Stimulated activated CD8-positive, alpha-beta memory T cell treated with anti-CD3 and anti-CD28 coated beads, Interleukin-15, amount 100 ng/mL, for 4 hours (primary cell): ENCODE data around the gene G6PD.
"Not testable (repeated sequence)": the region's sequence is repeated elsewhere in the genome, so short reads cannot be mapped to it uniquely, and the experiment has no call there.

Source experiments
- DNase-seq, 2 donors: peaks; one replicate each; pipeline ENCODE4 v3.0.0-alpha.2; 2020; ENCODE audit warnings: low read depth in 2 of 2

Gene G6PD

DNA sequence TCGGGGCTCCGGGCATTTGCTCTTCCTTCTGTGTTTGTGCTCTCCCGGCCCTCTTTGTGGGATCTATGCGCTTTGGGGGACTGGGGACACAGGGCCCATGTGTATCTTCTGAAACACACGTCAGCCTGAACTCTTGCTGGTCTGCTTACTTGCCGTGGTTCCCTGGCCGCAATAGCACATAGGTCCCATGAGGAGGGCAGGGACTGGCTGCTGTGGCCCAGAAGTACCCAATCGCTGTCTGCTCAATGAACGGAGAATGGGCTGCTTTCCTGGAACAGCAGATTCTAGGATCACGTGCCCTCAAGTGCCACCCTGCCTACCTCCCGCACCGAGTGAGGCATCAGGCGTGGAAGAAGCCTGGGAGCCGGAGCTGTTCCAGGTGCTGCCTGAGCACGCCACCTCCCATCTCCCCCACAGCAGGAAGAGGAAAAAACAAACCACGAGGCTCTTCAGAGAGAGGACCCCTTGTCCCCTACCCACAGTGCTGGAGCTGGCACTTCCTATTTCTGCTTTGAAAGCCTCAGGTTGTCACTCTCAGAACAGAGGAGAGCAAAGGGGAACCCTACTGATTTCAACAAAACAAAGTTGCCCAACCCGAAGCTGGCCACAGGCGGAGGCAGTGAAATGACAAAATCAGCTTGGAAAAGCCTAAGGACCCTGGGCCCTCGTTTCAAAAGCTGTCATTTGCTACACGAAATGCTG, 3.8 kb downstream of the G6PD start:
- no peak for DNase-seq

DNA sequence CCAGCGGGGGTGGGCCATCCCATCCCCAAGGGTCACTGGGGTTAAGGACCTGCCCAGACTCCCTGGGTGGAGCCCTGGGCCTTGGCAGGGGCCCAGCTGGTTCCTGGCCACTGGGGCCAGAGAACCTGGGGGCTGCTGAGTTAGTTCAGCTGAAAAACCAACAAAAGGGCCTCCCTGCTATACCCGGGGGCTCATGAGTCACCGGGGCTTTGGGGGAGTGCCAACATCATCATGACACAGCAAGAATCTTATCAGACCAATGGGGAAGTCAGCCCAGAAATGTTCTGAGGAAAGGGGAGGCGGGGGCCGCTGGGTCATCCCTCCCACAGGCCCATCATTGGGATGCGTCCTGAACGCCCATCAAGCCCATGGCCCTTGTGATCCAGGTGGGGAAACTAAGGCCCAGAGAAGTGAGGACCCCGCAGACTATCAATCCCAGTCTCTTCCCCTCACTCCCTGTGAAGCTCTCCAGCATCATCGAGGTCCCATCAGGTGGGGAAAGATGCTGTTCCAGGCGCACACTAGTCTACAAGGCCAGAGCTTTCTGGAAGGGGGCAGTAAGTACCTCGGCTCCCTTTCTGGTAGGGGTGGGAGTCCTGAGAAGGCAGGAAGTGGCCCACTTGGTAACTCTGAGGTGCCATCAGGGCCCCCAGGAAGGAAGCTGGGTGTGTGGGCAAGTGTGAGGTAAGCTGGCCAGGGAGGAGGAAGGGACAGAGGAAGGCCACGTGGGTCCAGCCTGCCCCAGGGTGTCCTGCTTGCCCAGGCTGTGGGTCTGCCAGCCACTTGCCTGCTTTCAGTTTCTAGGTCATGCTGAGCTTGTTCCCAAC, 4.5 kb downstream of the G6PD start:
- DNase-seq: peak; percentile 46 to 55

DNA sequence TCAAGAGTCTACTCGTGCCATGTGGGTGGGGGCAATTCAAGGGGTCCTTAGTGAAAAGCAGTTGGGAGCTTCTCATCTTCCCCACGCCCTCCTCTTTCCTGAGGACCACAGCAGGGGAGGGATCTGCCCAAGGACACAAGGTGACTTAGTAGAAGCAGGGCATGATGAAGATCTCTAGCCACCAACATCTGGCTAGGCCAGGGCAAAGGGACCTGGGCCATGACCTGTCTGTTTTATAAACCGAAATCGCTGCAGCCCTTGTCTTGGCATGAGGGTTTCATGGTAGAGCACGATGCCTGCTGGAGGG, 5.1 kb downstream of the G6PD start:
- DNase-seq: no peak

DNA sequence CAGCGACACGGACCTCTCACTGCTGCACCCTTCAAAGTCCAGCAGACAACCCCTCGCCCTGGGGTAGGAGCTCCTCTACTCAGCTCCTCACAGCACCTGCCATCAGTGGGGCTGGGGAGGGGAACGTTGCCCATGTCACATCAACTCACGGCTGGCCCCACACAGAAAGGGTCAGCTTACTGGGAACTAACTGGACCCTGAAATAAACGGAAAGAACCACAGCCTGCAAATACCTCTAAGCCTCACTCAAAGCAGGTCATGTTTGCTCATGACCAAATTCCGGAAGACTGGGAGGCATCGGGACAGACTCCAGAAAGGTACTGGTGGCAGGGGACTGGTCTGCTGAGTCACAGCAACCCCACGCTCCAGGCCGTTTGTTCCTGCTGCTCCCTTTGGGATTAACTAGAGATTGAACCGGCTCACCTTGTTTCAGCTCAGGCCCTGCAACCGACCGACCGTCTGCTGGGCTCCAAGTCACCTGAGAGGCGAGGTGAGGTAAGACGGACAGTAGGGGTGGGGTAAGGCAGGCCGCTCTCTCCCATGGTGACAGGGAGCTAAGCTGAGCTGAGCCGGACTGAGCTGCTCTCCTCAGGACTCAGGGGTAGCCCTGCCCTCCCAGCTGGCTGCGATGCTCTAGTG, 5.6 kb downstream of the G6PD start:
- DNase-seq: no peak

DNA sequence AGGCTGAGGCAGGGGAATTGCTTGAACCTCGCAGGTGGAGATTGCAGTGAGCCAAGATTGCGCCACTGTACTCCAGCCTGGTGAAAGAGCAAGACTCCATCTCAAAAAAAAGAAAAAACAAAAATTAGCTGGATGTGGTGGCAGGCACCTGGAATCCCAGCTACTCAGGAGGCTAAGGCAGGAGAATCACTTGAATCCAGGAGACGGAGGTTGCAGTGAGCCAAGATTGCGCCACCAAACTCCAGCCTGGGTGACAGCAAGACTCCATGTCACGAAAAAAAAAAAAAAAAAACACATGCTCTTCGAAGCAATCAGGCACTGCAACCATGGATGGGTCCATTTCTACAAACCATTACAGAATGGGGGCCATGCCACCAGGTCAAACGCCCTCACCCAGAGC, 6.3 kb downstream of the G6PD start:
- DNase-seq: not testable (repeated sequence)

DNA sequence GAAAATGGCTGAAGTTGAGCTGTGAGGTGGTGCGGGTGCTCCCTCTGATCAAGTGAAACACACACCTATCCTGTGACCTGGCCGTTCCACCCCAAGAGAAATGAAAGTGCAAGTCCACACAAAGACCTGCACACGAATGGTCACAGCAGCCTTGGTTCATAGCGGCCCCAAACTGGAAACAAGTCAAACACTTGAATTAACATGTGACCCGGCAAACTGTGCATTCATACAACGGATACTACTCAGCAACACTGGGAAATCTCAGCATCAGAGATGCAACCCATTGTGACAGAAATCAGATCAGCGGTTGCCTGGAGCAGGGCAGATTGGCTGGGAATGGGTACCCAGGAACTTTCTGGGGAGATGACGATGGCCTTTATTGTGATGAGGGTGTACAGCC, 7.6 kb downstream of the G6PD start:
- no peak for DNase-seq

DNA sequence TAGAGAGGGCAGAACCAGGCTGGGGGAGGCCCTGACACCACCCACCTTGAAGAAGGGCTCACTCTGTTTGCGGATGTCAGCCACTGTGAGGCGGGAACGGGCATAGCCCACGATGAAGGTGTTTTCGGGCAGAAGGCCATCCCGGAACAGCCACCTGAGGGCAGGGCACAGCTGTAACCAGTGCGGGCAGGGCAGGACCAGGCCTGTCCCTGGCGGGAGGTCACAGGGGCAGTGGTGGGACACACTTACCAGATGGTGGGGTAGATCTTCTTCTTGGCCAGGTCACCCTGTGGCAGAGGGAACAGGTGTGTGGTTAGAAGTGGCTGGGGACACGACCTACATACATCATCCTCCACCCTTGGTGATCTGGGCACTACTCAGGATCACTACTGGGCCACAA, 10.8 kb downstream of the G6PD start:
- no peak for DNase-seq

DNA sequence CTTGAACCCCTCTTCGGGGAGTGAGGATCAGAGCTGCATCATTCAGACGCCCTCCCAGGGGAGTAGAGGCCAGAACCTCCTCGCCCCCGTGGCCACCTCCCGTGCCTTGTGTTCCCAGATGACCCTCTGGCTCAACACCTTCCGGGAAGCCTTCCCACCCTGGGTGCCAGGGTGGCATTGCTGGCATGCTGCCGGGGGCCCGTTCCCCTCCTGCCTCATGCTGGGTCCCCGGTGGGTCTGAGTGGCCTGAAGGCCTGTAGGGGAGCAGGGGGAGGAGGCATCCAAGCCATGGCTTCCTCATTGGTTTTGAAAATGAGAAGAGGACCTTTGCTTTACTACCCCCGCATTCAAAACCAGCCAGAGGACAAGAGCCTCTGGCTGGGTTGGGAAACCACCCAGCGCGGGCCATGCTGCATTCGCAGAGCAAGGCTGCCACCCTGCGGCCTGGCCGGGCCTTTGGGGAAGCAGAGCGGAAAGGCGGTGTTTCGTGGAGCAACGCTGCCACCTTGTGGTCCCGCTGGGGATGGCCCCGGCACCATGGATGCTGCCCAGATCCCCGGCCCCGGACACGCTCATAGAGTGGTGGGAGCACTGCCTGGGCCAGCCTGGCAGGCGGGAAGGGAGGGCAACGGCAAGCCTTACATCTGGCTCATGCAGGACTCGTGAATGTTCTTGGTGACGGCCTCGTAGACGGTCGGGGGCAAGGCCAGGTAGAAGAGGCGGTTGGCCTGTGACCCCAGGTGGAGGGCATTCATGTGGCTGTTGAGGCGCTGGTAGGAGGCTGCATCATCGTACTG, 11.9 kb downstream of the G6PD start:
- DNase-seq: peak; percentile 70 to 71

DNA sequence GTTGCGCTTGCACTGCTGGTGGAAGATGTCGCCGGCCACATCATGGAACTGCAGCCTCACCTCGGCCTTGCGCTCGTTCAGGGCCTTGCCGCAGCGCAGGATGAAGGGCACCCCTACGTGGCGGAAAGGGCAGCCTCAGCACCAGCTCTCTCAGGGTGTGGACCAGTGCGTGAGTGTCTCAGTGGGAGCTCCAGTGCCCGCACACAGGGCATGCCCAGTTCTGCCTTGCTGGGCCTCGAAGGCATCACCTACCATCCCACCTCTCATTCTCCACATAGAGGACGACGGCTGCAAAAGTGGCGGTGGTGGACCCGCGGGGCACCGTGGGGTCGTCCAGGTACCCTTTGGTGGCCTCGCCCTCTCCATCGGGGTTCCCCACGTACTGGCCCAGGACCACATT, 14.0 kb downstream of the G6PD start:
- DNase-seq: no peak

DNA sequence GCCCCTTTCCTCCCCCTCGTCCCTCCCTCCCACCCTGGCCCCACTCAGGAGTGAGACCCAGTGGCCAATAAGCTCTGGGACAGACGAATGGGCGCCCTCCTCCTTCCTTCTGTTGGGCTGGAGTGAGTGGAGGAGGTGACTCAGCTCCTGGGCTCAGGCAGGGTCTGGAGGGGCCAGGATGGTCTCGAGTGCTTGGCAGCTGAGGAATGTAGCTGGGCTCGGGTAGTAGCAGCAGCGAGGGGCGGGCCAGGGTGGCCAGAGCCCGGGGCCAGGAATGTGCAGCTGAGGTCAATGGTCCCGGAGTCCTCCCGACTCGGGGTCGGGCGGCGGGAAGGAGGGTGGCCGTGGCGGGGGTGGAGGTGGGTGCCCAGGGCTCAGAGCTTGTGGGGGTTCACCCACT, 15.0 kb downstream of the G6PD start:
- no peak for DNase-seq

DNA sequence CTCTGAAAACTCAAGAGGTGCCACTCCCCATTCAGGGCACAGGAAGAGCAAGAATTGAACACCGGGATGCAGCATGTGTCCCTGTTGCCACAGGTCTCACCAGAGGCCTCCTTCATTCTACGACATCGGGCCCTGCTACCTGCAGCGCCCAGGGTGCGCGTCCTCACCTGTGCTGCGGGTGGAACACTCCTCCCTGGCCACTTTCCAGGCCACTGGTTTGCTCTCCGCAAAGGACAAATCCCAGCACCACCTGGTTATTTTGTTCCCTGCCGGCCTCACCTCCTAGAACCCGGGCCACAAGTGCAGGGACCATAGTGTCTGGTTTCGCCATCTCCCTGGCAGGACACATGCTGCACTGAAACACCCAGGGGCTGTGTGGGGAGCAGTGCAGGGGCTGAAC, 16.4 kb downstream of the G6PD start:
- DNase-seq: no peak

DNA sequence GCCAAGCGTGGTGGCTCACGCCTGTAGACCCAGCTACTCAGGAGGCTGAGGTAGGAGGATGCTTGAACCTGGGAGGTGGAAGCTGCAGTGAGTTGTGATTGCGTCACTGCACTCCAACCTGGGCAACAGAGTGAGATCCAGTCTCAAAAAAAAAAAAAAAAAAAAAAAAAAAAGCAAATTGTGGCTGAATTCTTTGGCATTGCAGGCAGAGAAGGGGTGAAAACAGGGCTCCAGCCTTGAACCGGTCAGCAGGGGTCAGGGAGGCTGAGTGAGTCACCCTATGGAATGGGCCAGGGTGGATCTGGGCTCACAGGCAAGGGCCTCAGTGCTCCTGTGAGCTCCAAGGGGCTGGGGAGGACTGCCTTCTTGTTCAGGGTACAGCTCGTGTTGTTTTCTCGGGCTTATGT, 17.4 kb downstream of the G6PD start:
- no peak for DNase-seq

DNA sequence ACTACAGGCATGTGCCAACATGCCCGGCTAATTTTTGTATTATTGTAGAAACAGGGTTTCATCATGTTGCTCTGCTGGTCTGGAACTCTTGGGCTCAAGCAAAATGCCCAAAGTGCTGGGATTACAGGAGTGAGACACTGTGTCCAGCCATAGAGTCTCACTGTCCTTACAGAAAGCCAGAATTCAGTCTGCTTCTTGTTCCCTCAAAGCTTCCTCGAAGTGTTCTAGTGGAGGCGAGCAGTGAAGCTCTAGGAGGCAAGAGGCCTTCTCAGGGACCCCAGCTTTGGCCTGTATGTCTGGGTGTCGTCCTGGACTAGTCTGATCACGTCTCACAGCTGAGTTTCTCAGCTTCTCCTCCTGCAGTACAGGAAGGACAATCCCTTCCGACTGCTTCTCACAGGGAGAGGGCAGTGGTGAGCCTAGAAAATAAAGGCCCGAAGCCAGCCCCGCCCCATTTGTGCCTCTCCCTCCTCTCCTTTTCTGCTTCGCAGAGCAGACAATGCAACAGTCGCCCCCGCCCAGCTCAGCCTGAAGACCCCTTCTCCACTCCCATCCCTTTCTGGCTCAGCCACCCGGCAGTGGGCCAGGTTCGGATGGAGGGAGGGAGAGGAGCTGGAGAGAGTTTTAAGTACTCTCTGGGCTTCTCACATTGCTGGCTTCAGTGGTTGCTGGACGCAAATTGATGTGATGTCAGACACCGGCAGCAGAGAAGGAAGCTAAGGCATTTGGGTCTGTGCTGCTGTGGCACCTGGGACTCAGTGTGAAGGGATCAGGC, 19.6 kb downstream of the G6PD start:
- DNase-seq: no peak

DNA sequence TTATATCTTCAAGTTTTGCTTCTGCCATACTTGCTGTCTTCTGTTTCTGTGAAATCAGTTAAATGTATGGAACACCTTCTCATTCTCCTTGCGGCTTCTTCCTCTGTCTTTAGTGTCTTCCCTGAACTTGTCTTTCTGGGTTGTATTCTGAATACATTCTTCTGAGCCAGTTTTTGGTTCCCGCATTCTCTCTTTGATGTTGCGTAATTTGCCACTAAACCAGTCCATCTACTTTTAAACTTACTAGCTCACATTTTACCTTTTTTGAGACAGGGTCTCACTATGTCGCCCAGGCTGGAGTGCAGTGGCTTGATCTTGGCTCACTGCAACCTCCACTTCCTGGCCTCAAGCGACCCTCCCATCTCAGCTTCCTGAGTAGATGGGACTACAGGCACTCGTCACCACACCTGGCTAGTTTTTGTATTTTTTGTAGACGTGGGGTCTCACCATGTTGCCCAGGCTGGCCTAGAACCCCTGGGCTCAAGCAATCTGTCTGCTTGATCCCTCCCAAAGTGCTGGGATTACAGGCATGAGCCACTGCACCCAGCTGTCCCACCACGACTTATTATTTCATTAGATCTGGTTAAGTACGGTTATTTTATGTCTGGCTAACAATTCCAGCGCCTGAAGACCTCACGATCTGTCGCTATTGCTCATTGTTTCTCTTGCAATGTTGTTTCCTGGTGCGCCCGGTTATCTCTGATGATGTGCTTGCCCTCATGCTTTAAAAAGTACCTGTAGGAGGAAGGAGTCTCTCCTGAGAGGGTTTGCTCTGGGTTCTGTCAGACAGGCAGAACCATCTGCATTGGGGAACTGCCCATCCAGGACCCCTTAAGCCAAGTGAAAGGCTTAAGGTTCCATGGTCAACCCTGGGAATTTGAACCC, 20.8 kb downstream of the G6PD start:
- DNase-seq: no peak

DNA sequence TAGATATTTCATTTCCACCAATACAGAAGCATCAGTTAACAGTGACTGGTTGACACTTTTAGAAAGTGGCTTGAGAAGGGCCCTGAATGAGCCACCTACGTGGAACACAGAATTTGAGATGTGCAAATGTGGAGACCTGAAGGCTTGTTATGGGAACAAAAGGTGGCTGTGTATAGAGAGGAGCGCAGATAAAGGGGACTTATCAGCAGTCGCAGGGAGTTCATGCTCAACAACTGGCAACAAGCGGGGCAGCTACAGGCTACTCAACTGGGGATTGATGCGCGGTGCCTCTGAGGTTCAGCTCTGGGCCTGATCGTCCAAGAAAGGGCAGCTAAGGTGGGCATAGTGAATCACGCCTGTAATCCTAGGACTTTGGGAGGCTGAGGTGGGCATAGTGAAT, 27.3 kb downstream of the G6PD start:
- DNase-seq: no peak

DNA sequence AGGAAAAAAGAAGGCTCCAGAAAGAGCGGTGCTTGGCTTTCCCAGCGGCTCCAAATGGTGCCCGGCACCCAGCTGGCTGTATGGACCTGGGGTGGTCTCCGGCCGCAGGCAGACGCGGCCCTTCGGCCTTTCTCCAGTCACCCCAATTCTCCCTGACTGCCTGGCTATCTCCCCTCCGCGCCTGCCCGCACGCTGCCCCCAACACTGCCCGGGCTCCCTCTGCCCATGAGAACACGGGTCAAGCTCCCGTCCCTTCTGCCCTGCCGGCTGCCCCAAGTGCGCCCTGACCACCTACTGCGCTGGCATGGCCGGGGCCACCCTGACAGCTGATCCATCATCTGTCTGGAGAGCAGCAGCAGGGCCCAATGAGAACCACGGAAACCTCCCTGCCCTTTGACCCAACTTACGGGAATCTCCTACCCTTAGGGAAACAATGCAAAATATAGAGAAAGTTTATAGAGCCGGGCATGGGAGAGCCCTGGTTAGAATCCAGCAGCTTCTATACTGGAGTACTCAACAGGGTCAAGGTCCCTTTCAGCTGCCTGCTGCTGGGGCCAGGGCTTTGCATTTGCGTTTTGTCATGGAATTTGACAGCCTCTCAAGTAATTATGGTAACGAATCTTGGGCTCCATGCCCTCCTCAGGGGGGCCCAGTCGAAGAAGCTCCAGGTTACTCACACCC, 29.4 kb downstream of the G6PD start:
- no peak for DNase-seq

DNA sequence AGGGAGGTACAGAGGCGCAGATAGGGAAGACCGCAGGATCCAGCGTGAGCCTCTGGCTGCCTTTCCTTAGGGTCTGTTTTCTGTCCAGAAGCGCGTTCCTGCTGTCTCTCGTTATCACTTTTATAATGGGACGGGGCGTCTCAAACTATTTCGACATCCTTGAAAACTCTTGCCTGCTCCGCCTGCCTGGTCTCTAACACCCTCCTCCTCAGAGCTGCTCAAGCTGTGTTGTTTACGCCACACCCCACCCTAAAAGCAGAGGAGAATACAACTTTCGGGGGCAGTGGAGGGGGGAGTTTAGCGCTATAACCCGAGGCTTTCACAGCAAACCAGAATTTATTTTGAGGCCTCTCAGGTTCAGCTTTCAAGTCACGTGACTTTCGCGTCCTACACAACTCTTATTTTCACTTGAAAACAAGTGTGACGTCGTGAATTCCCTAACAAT, 30.0 kb downstream of the G6PD start:
- no peak for DNase-seq

DNA sequence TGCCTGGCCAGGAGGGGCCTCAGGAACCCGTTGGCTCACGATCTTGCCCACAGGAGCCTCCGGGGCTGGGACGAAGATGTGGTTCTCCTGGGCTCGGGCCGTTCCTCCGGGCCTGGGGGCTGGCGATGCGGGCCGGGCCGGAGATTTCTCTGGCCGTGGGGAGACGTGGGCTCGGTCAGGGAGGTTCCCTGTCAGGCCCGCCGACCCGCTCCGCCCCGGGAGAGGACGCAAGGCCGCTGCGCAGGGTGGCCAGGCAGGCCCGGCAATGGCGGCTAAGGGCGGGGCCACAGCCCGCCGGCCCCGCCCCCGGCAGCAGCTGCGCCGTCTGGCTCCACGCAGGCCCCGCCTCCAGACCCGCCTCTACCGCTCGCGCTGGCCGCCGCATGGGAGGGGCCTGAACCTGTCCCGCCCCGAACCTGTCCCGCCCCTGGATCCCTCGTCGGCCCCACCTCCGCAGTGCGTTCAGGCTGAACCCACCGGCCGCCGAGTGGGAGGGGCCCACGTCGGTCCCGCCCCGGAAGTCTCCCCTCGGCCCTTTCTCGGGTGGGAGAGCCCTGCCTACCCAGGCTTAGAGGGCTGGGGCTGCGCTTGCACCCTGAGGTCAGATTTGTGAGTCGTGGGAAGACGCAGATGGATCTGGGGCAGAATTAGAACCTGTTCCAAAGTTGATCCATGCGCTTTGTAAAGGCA, 30.5 kb downstream of the G6PD start, which contains the start of gene FAM3A:
TSS of gene FAM3A (minus strand) at position 267 of the 690 bp plus-strand sequence. CDS start 460 bp downstream, outside the sequence.
- DNase-seq: peak; percentile 82 to 85
